Ishikawa (cell line): Measurements from ENCODE around the gene FAHD1.

Experiments
- CEBPB ChIP-seq: IDR thresholded peaks from 2 replicates; pipeline ENCODE4 v1.6.1; 2012
- EGR1 ChIP-seq: IDR thresholded peaks from 2 replicates; pipeline ENCODE4 v1.6.1; 2012
- EP300 ChIP-seq: IDR thresholded peaks from 2 replicates; pipeline ENCODE4 v1.6.1; 2012; ENCODE audit warnings: borderline replicate concordance
- FOXM1 ChIP-seq: IDR thresholded peaks from 2 replicates; pipeline ENCODE4 v1.6.1; 2012; ENCODE audit warnings: low read depth, borderline replicate concordance
- NFIC ChIP-seq: IDR thresholded peaks from 2 replicates; pipeline ENCODE4 v1.6.1; 2012
- RAD21 ChIP-seq: IDR thresholded peaks from 2 replicates; pipeline ENCODE4 v1.6.1; 2012; ENCODE audit warnings: low read depth
- TCF12 ChIP-seq: IDR thresholded peaks from 2 replicates; pipeline ENCODE4 v1.6.1; 2012; ENCODE audit warnings: low read depth
- TEAD4 ChIP-seq: IDR thresholded peaks from 2 replicates; pipeline ENCODE4 v1.6.1; 2012
- ZBTB7A ChIP-seq: IDR thresholded peaks from 2 replicates; pipeline ENCODE4 v1.6.1; 2012; ENCODE audit warnings: low read depth
- TF ChIP-seq, protein P1 (sequence below): IDR thresholded peaks from 2 replicates; pipeline ENCODE4 v1.6.1; 2012
- TF ChIP-seq, protein P2 (sequence below): IDR thresholded peaks from 2 replicates; pipeline ENCODE4 v1.6.1; 2012; ENCODE audit warnings: low read depth, mild to moderate bottlenecking

GRCh38 chr16:1825381-1825863 is 1.6 kb upstream of the FAHD1 start:
- TF ChIP-seq, protein P1, sequence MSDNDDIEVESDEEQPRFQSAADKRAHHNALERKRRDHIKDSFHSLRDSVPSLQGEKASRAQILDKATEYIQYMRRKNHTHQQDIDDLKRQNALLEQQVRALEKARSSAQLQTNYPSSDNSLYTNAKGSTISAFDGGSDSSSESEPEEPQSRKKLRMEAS = no peak
- TF ChIP-seq EP300 (no peak), FOXM1 (no peak), NFIC (no peak), ZBTB7A (no peak), TCF12 (no peak), TEAD4 (no peak), EGR1 (no peak), CEBPB (no peak), RAD21 (no peak)
- TF ChIP-seq, protein P2, sequence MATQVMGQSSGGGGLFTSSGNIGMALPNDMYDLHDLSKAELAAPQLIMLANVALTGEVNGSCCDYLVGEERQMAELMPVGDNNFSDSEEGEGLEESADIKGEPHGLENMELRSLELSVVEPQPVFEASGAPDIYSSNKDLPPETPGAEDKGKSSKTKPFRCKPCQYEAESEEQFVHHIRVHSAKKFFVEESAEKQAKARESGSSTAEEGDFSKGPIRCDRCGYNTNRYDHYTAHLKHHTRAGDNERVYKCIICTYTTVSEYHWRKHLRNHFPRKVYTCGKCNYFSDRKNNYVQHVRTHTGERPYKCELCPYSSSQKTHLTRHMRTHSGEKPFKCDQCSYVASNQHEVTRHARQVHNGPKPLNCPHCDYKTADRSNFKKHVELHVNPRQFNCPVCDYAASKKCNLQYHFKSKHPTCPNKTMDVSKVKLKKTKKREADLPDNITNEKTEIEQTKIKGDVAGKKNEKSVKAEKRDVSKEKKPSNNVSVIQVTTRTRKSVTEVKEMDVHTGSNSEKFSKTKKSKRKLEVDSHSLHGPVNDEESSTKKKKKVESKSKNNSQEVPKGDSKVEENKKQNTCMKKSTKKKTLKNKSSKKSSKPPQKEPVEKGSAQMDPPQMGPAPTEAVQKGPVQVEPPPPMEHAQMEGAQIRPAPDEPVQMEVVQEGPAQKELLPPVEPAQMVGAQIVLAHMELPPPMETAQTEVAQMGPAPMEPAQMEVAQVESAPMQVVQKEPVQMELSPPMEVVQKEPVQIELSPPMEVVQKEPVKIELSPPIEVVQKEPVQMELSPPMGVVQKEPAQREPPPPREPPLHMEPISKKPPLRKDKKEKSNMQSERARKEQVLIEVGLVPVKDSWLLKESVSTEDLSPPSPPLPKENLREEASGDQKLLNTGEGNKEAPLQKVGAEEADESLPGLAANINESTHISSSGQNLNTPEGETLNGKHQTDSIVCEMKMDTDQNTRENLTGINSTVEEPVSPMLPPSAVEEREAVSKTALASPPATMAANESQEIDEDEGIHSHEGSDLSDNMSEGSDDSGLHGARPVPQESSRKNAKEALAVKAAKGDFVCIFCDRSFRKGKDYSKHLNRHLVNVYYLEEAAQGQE = no peak
